HL-60 (cell line): ENCODE results near the gene HSDL1.

Experiments
- CTCF ChIP-seq: IDR thresholded peaks from one replicate; pipeline ENCODE4 v1.5.1; 2011; ENCODE audit warnings: low read length, control low read depth, inconsistent platforms; ENCODE audit not compliant: insufficient read depth
- GABPA ChIP-seq: IDR thresholded peaks from 2 replicates; pipeline ENCODE4 v1.6.1; 2012; ENCODE audit warnings: low read depth
- POLR2AphosphoS5 ChIP-seq: IDR thresholded peaks from 2 replicates; pipeline ENCODE4 v1.6.1; 2012; ENCODE audit warnings: low read depth
- REST ChIP-seq: IDR thresholded peaks from 2 replicates; pipeline ENCODE4 v1.6.1; 2012; ENCODE audit warnings: low read depth; ENCODE audit not compliant: insufficient replicate concordance
- SPI1 ChIP-seq: IDR thresholded peaks from 2 replicates; pipeline ENCODE4 v1.6.1; 2012; ENCODE audit warnings: low read depth, mild to moderate bottlenecking, borderline replicate concordance

- no peak for TF ChIP-seq CTCF
- no peak for TF ChIP-seq POLR2AphosphoS5
- TF ChIP-seq GABPA, result no peak
- no peak for TF ChIP-seq REST
- TF ChIP-seq SPI1, result no peak
Observed at GRCh38 chr16:84136331-84137125, 8.4 kb downstream of the HSDL1 start.
